Gastrocnemius medialis (tissue), 4 donors: ENCODE results near the gene TTC4.

ENCODE experiments used
- POLR2A ChIP-seq, 2 donors: fragments of 450-650 bp; IDR thresholded peaks; one replicate each; pipeline ENCODE4 v1.6.1; 2017; ENCODE audit warnings: antibody characterized with exemption in 2 of 2, mild to moderate bottlenecking in 2 of 2, moderate library complexity in 2 of 2
- TF ChIP-seq, protein P1 (sequence below), 5 experiments: fragments of 450-650 bp in 3 of 5; fragments of 200-600 bp in 2 of 5; sonication (generic) in 2 of 5; IDR thresholded peaks in 4 of 5; conservative IDR thresholded peaks in 1 of 5; 1 replicate in 4 of 5; 2 replicates in 1 of 5; pipeline ENCODE4 v1.5.1; 2016 to 2019; ENCODE audit warnings: antibody characterized with exemption in 5 of 5, mild to moderate bottlenecking in 3 of 5, moderate library complexity in 3 of 5

DNA sequence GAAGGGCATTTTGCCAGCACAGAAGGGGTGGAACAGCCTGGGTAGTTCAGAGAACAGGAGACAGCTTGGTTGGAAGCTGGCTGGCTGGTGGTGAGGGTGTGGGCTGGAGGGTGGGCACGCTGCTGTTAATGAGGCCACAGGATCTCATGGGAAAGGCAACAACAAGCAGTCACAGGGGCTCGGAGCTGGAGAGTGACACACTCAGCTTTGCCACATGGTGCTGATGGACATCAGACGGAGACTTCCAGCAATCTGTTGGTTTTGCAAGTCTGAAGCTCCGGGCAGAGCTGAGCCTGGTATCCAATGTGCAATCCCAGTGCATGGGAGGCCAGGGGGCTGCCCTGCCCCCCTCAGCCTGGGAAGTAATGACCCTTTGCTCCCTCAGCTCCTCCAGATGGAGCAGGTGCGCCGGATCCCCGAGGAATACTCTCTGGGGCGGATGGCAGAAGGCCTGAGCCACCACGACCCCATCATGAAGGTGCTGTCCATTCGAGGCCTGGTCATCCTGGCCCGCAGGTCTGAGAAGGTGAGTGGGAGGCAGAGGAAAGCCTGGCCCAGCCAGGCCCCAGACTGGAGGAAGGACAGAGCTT lies 15.6 kb upstream of the TTC4 start:
- TF ChIP-seq, protein P1, sequence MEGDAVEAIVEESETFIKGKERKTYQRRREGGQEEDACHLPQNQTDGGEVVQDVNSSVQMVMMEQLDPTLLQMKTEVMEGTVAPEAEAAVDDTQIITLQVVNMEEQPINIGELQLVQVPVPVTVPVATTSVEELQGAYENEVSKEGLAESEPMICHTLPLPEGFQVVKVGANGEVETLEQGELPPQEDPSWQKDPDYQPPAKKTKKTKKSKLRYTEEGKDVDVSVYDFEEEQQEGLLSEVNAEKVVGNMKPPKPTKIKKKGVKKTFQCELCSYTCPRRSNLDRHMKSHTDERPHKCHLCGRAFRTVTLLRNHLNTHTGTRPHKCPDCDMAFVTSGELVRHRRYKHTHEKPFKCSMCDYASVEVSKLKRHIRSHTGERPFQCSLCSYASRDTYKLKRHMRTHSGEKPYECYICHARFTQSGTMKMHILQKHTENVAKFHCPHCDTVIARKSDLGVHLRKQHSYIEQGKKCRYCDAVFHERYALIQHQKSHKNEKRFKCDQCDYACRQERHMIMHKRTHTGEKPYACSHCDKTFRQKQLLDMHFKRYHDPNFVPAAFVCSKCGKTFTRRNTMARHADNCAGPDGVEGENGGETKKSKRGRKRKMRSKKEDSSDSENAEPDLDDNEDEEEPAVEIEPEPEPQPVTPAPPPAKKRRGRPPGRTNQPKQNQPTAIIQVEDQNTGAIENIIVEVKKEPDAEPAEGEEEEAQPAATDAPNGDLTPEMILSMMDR (IDR thresholded peaks at IDR 0.05 in 4 of 5, conservative IDR thresholded peaks at IDR 0.05 in 1 of 5), result no peak
- TF ChIP-seq POLR2A (IDR thresholded peaks at IDR 0.05), result no peak
